A673 (cell line): ENCODE data around the gene NPSR1. TPM values are rescaled to one million over a fixed set of nuclear protein-coding genes. Genes with fewer than 3 reads are reported as not detected.

ENCODE experiments used
- BruUV-seq: library from RNA; stranded (reverse); fragments of 400-500 nt; replicated peaks from 2 replicates; lab custom pipeline; 2021; lab: Mats Ljungman, UMichigan
- CTCF ChIA-PET: fragments of 300-600 bp; sonication (Branson Sonifier 250); formaldehyde crosslinking; loops from one replicate; lab custom pipeline; 2022; ENCODE audit warnings: antibody characterized with exemption; lab: Charles Lee
- POLR2A ChIA-PET: fragments of 300-600 bp; sonication (Branson Sonifier 250); formaldehyde crosslinking; loops from one replicate; lab custom pipeline; 2022; ENCODE audit warnings: antibody characterized with exemption; ENCODE audit not compliant: low non-redundant PET; lab: Charles Lee
- DNase-seq: peaks from one replicate; pipeline ENCODE4 v3.0.0-alpha.2; 2015; ENCODE audit warnings: low spot score
- H3K27ac ChIP-seq: fragments of 200-600 bp; sonication (generic); 2 replicates; pipeline ENCODE4 v1.5.1; 2016; ENCODE audit warnings: mixed run types, low read depth, mild to moderate bottlenecking, mixed read lengths, antibody characterized with exemption, low read length; ENCODE audit not compliant: poor library complexity, severe bottlenecking
- H3K27me3 ChIP-seq: fragments of 200-600 bp; sonication (generic); replicated peaks from 2 replicates; pipeline ENCODE4 v1.6.1; 2017; ENCODE audit warnings: mixed run types, low read depth, mild to moderate bottlenecking, mixed read lengths, antibody characterized with exemption, low read length; ENCODE audit not compliant: insufficient read depth, poor library complexity
- H3K36me3 ChIP-seq: fragments of 200-600 bp; sonication (generic); 2 replicates; pipeline ENCODE4 v1.6.1; 2016; ENCODE audit warnings: mixed run types, mild to moderate bottlenecking, mixed read lengths, antibody characterized with exemption, low read length; ENCODE audit not compliant: insufficient read depth, poor library complexity, severe bottlenecking
- H3K4me1 ChIP-seq: fragments of 200-600 bp; sonication (generic); 2 replicates; pipeline ENCODE4 v1.6.1; 2017; ENCODE audit warnings: mixed run types, mild to moderate bottlenecking, mixed read lengths, antibody characterized with exemption, low read length; ENCODE audit not compliant: insufficient read depth, poor library complexity, severe bottlenecking
- H3K4me3 ChIP-seq: fragments of 200-600 bp; sonication (generic); 2 replicates; pipeline ENCODE4 v1.5.1; 2016; ENCODE audit warnings: low read depth, mixed run types, mild to moderate bottlenecking, mixed read lengths, low read length; ENCODE audit not compliant: poor library complexity, severe bottlenecking
- H3K9me3 ChIP-seq: fragments of 200-600 bp; sonication (generic); 2 replicates; pipeline ENCODE4 v1.6.1; 2016; ENCODE audit warnings: mixed run types, low read depth, mild to moderate bottlenecking, mixed read lengths, antibody characterized with exemption, low read length; ENCODE audit not compliant: poor library complexity, severe bottlenecking
- CTCF ChIP-seq: fragments of 300-800, 200-600 bp; sonication (generic); conservative IDR thresholded peaks from 2 replicates; pipeline ENCODE4 v1.5.1; 2017; ENCODE audit warnings: low read depth, mild to moderate bottlenecking, antibody characterized with exemption, low read length, moderate library complexity, mixed read lengths
- EZH2 ChIP-seq: fragments of 200-600 bp; sonication (generic); IDR thresholded peaks from 2 replicates; pipeline ENCODE4 v1.6.1; 2017; ENCODE audit warnings: borderline replicate concordance, low read depth, mild to moderate bottlenecking, mixed read lengths, antibody characterized with exemption, low read length; ENCODE audit not compliant: poor library complexity, severe bottlenecking
- intact Hi-C: fragments of 100-400 bp; cut with micrococcal nuclease; formaldehyde crosslinking; loops from one replicate; pipeline ENCODE4 v1.10.0; 2022; ENCODE audit not compliant: unreplicated experiment
- total RNA-seq: library from RNA; stranded (reverse); gene quantifications from 2 replicates; pipeline ENCODE4 v1.2.3, GENCODE V29; 2021

NPSR1 gene
- total RNA-seq, 1 experiment from 2014 or later = not detected

GRCh38 chr7:34844936-34845665 is 187.1 kb downstream of the NPSR1 start:
- CTCF ChIA-PET = interaction anchor here (0.6 kb wide), 1 partner anchor 57 kb away, joined by 9 read pairs; no protein-coding TSS in a partner anchor
- no peaks in the 10 kb centered on the region for H3K27me3 ChIP-seq
- no peak overlapping the region for H3K27ac ChIP-seq
- H3K36me3 ChIP-seq = no peaks in the 10 kb centered on the region
- H3K9me3 ChIP-seq = no peaks in the 10 kb centered on the region
- BruUV-seq = no TSS peak
- TF ChIP-seq EZH2 (no peak), CTCF (no peak)
- H3K4me3 ChIP-seq = no peak overlapping the region
- peaks cover 15% of the 10 kb centered on the region for H3K4me1 ChIP-seq
- peak; percentile 59 for DNase-seq
- intact Hi-C loops = no loop called here
- POLR2A ChIA-PET = no interaction called here

GRCh38 chr7:34845666-34846361 is 187.8 kb downstream of the NPSR1 start:
- TF ChIP-seq EZH2 (no peak), CTCF (no peak)
- intact Hi-C loops = no loop called here
- no peak for DNase-seq
- Histone ChIP-seq H3K4me3 (no peak overlapping the region), H3K27me3 (no peaks in the 10 kb centered on the region), H3K4me1 (peaks cover 15% of the 10 kb centered on the region), H3K36me3 (no peaks in the 10 kb centered on the region), H3K9me3 (no peaks in the 10 kb centered on the region), H3K27ac (no peak overlapping the region)
- BruUV-seq = no TSS peak
- POLR2A ChIA-PET = no interaction called here
- CTCF ChIA-PET = no interaction called here

- H3K27ac ChIP-seq = no peak overlapping the region
- POLR2A ChIA-PET = no interaction called here
- CTCF ChIA-PET = no interaction called here
Observed at GRCh38 chr7:34846976-34847375, 189.0 kb downstream of the NPSR1 start.

More at GRCh38 chr7:34846976-34847375, 189.0 kb downstream of the NPSR1 start:
- TF ChIP-seq CTCF (no peak), EZH2 (no peak)
- no peaks in the 10 kb centered on the region for H3K27me3 ChIP-seq
- no TSS peak for BruUV-seq
- no peak overlapping the region for H3K4me3 ChIP-seq
- peaks cover 15% of the 10 kb centered on the region for H3K4me1 ChIP-seq
- no peaks in the 10 kb centered on the region for H3K9me3 ChIP-seq
- intact Hi-C loops = no loop called here
- no peak for DNase-seq
- no peaks in the 10 kb centered on the region for H3K36me3 ChIP-seq
